Body of pancreas (tissue), 4 donors: ENCODE results near the gene PTGFRN. TPM values are rescaled to one million over a fixed set of nuclear protein-coding genes. Genes with fewer than 3 reads are reported as not detected.

Experiments
- ATAC-seq: fragments of 150-250 bp; one replicate; pipeline ENCODE4 v1.9.1; 2016
- DNase-seq, 4 donors: peaks; one replicate each; pipeline ENCODE4 v3.0.0-alpha.2; 2019
- H3K27ac ChIP-seq, 4 donors: fragments of 200-600 bp; sonication (generic); 1 replicate in 3 of 4; 2 replicates in 1 of 4; pipeline versions ENCODE4 v1.5.1 to v1.6.1; 2016 to 2019; ENCODE audit warnings: mild to moderate bottlenecking in 1 of 4, mixed read lengths in 1 of 4, moderate library complexity in 1 of 4
- H3K27me3 ChIP-seq, 2 donors: fragments of 200-600 bp; sonication (generic); one replicate each; pipeline ENCODE4 v1.6.0; 2016; ENCODE audit warnings: mild to moderate bottlenecking in 1 of 2
- H3K36me3 ChIP-seq, 2 donors: fragments of 200-600 bp; sonication (generic); replicated peaks in 1 of 2; 2 replicates each; pipeline ENCODE4 v1.5.1; 2016; ENCODE audit warnings: low read depth in 2 of 2; ENCODE audit not compliant: insufficient read depth in 1 of 2
- H3K4me1 ChIP-seq: fragments of 200-600 bp; sonication (generic); one replicate; pipeline ENCODE4 v1.6.0; 2016
- H3K4me3 ChIP-seq, 2 donors: fragments of 200-600 bp; sonication (generic); 1 replicate in 1 of 2; 2 replicates in 1 of 2; pipeline ENCODE4 v1.5.1; 2016 to 2019
- H3K9me3 ChIP-seq, 3 donors: fragments of 200-600 bp; sonication (generic); 1 replicate in 2 of 3; 2 replicates in 1 of 3; pipeline ENCODE4 v1.5.1; 2016
- POLR2A ChIP-seq, 3 donors: fragments of 450-650 bp; IDR thresholded peaks; one replicate each; pipeline ENCODE4 v1.6.1; 2016; ENCODE audit warnings: antibody characterized with exemption in 3 of 3, mild to moderate bottlenecking in 2 of 3
- WGBS, 2 donors: methylation state at CpG; one replicate each; pipeline ENCODE4 v1.1.5; 2017; 5-methylcytosine and 5-hydroxymethylcytosine counted together
- intact Hi-C: fragments of 100-400 bp; cut with DNase I; formaldehyde crosslinking; loops from one replicate; pipeline ENCODE4 v1.15.1; 2023
- total RNA-seq, 2 donors: library from RNA; depleted of rRNA; stranded (reverse); fragments of >200 nt; gene quantifications; one replicate each; pipeline ENCODE4 v1.1.0, GENCODE V29; 2016
- TF ChIP-seq, protein P1 (sequence below), 7 experiments: fragments of 450-650 bp in 4 of 7; fragments of 200-600 bp in 3 of 7; sonication (generic) in 3 of 7; IDR thresholded peaks; one replicate each; pipeline ENCODE4 v1.5.1; 2016 to 2019; ENCODE audit warnings: antibody characterized with exemption in 7 of 7

The PTGFRN gene
- total RNA-seq, 2 donors from 2014 or later: 35.0 to 76.8 TPM

DNA sequence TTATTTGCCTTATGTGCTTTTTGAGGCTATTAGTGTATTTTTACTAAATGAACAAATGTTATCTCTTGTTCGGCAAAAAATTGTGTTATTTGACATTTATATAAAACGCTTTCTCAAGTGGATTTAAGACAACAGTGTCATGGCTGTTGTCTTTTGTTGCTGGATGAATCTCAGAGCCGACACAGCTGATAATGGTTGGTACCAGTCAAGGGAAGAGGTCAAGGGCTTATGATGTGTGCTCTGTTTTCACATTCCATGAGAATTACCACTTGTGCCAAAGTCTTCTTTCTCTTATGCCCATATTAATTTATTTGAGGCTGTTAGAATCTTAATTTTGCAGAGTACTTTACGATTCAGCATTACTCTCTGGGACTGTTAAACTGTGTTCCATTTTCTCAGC, 74.0 kb downstream of the PTGFRN start:
- H3K27me3 ChIP-seq: no peaks in the 10 kb centered on the region
- intact Hi-C loops: no loop called here
- no peaks in the 10 kb centered on the region for H3K9me3 ChIP-seq
- H3K36me3 ChIP-seq: no peaks in the 10 kb centered on the region
- ATAC-seq (no peak), DNase-seq (no peak)
- no peak overlapping the region for H3K4me3 ChIP-seq
- TF ChIP-seq POLR2A (IDR thresholded peaks at IDR 0.05): no peak
- TF ChIP-seq, protein P1, sequence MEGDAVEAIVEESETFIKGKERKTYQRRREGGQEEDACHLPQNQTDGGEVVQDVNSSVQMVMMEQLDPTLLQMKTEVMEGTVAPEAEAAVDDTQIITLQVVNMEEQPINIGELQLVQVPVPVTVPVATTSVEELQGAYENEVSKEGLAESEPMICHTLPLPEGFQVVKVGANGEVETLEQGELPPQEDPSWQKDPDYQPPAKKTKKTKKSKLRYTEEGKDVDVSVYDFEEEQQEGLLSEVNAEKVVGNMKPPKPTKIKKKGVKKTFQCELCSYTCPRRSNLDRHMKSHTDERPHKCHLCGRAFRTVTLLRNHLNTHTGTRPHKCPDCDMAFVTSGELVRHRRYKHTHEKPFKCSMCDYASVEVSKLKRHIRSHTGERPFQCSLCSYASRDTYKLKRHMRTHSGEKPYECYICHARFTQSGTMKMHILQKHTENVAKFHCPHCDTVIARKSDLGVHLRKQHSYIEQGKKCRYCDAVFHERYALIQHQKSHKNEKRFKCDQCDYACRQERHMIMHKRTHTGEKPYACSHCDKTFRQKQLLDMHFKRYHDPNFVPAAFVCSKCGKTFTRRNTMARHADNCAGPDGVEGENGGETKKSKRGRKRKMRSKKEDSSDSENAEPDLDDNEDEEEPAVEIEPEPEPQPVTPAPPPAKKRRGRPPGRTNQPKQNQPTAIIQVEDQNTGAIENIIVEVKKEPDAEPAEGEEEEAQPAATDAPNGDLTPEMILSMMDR (IDR thresholded peaks at IDR 0.05): no peak
- H3K27ac ChIP-seq: no peak overlapping the region
- H3K4me1 ChIP-seq: peaks cover 49% of the 10 kb centered on the region
- 58 to 60% methylated on average over 4 of the region's 4 CpGs for WGBS, 2 donors

DNA sequence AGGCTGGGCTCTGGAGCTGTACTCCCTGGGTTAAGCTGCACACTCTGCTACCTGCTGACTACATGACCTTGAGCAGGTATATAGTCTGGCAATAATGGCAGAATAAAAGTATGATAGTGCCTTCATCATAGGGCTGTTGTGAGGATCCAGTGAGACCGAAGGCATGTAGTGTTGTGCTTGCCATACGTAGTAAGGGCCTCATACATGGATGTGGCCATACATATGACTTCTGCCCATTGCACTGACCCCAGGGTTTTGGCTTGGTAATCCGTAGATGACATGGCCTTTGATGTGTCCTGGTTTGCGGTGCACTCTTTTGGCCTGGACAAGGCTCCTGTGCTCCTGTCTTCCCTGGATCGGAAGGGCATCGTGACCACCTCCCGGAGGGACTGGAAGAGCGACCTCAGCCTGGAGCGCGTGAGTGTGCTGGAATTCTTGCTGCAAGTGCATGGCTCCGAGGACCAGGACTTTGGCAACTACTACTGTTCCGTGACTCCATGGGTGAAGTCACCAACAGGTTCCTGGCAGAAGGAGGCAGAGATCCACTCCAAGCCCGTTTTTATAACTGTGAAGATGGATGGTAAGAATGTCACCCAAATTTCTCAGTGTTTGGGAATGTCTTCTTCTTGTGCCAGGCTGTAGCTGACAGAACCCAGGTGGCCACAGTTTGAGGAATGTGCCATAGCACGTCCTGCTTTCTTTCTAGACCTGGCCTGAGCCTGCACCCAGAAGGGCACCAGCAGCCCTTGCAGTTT, 74.9 kb downstream of the PTGFRN start:
- no peak for TF ChIP-seq POLR2A (IDR thresholded peaks at IDR 0.05)
- TF ChIP-seq, protein P1 (IDR thresholded peaks at IDR 0.05): no peak
- no peaks in the 10 kb centered on the region for H3K27me3 ChIP-seq
- DNase-seq: no peak
- intact Hi-C loops: no loop called here
- H3K4me3 ChIP-seq: no peak overlapping the region
- no peak overlapping the region for H3K27ac ChIP-seq
- H3K9me3 ChIP-seq: no peaks in the 10 kb centered on the region
- H3K4me1 ChIP-seq: peaks cover 58% of the 10 kb centered on the region
- no peak for ATAC-seq
- 92 to 95% methylated on average over 11 to 14 of the region's 14 CpGs for WGBS, 2 donors
- H3K36me3 ChIP-seq: no peaks in the 10 kb centered on the region

DNA sequence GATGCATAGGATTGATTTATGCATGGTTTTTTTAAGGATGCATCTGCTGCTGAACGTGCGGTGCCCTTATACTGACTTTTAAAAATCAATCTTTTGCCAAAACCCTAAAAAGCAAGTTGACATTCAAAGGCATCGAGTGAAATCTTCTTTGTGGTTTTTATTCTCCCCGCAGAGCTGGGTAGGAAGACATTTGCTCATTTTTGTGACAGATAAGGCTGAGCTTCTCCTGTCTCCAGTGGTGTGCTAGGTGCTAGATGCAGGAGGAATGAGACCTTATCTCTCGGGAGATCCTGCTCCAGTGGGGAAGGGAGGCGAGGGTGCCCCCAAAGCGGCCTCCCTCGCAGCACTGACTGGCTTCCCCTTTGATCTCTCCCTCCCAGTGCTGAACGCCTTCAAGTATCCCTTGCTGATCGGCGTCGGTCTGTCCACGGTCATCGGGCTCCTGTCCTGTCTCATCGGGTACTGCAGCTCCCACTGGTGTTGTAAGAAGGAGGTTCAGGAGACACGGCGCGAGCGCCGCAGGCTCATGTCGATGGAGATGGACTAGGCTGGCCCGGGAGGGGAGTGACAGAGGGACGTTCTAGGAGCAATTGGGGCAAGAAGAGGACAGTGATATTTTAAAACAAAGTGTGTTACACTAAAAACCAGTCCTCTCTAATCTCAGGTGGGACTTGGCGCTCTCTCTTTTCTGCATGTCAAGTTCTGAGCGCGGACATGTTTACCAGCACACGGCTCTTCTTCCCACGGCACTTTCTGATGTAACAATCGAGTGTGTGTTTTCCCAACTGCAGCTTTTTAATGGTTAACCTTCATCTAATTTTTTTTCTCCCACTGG, 76.9 kb downstream of the PTGFRN start:
- peaks cover 67% of the 10 kb centered on the region for H3K4me1 ChIP-seq
- ATAC-seq (peak; percentile 17), DNase-seq (peak in 2 of 4 donors; percentile 29 to 35)
- intact Hi-C loops: no loop called here
- H3K36me3 ChIP-seq: no peaks in the 10 kb centered on the region
- H3K27ac ChIP-seq: peak overlapping the region in 3 of 4 donors; percentile 36 to 70 (median 59)
- H3K27me3 ChIP-seq: no peaks in the 10 kb centered on the region
- no peaks in the 10 kb centered on the region for H3K9me3 ChIP-seq
- TF ChIP-seq, protein P1 (IDR thresholded peaks at IDR 0.05): peak in 3 of 7 experiments; percentile 12 to 22 (median 19)
- no peak for TF ChIP-seq POLR2A (IDR thresholded peaks at IDR 0.05)
- no peak overlapping the region for H3K4me3 ChIP-seq
- WGBS, 2 donors: 57 to 62% methylated on average over 27 to 29 of the region's 29 CpGs

DNA sequence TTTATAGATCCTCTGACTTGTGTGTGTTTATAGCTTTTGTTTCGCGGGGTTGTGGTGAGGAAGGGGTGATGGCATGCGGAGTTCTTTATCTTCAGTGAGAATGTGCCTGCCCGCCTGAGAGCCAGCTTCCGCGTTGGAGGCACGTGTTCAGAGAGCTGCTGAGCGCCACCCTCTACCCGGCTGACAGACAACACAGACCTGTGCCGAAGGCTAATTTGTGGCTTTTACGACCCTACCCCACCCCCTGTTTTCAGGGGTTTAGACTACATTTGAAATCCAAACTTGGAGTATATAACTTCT, 77.5 kb downstream of the PTGFRN start:
- intact Hi-C loops: no loop called here
- Histone ChIP-seq H3K27me3 (no peaks in the 10 kb centered on the region), H3K27ac (peak overlapping the region in 3 of 4 donors; percentile 36 to 70 (median 59)), H3K4me3 (no peak overlapping the region), H3K36me3 (no peaks in the 10 kb centered on the region), H3K4me1 (peaks cover 62% of the 10 kb centered on the region), H3K9me3 (no peaks in the 10 kb centered on the region)
- ATAC-seq: peak; percentile 73
- DNase-seq: peak; percentile 60 to 70 (median 67)
- WGBS, 2 donors: 18 to 37% methylated on average over 11 of the region's 11 CpGs
- no peak for TF ChIP-seq POLR2A (IDR thresholded peaks at IDR 0.05)
- TF ChIP-seq, protein P1 (IDR thresholded peaks at IDR 0.05): no peak
